Activated CD4-positive, alpha-beta memory T cell treated with anti-CD3 and anti-CD28 coated beads for 36 hours (primary cell): ENCODE measurements around the gene EOMES. TPM values are rescaled to one million over a fixed set of nuclear protein-coding genes. Genes with fewer than 3 reads are reported as not detected.
A peak's percentile ranks its signal among the peaks of the same experiment; 100 is the strongest.

ENCODE experiments used
- CTCF ChIA-PET: fragments of 350-600 bp; sonication (Branson Sonifier 250); formaldehyde crosslinking; loops from one replicate; lab custom pipeline; 2021; ENCODE audit warnings: antibody characterized with exemption, inconsistent platforms; lab: Charles Lee
- POLR2A ChIA-PET: fragments of 350-600 bp; sonication (Branson Sonifier 250); formaldehyde crosslinking; loops from one replicate; lab custom pipeline; 2021; ENCODE audit warnings: antibody characterized with exemption; lab: Charles Lee
- DNase-seq: peaks from one replicate; pipeline ENCODE4 v3.0.0-alpha.2; 2020
- H3K27ac Mint-ChIP-seq: one replicate; pipeline ENCODE4 v1.8.0; 2021; ENCODE audit warnings: mixed read lengths
- H3K27me3 Mint-ChIP-seq: one replicate; pipeline ENCODE4 v1.8.0; 2021; ENCODE audit warnings: mixed read lengths
- H3K36me3 Mint-ChIP-seq: one replicate; pipeline ENCODE4 v1.8.0; 2021; ENCODE audit warnings: mixed read lengths
- H3K4me1 Mint-ChIP-seq: one replicate; pipeline ENCODE4 v1.8.0; 2021; ENCODE audit warnings: low read depth, mixed read lengths
- H3K4me3 Mint-ChIP-seq: one replicate; pipeline ENCODE4 v1.8.0; 2021; ENCODE audit warnings: mild to moderate bottlenecking, mixed read lengths
- H3K9me3 Mint-ChIP-seq: one replicate; pipeline ENCODE4 v1.8.0; 2021; ENCODE audit warnings: mixed read lengths
- intact Hi-C: fragments of 100-400 bp; cut with micrococcal nuclease; formaldehyde crosslinking; loops from one replicate; pipeline ENCODE4 v1.15.1; 2023
- total RNA-seq, 2 experiments: library from RNA; stranded (reverse); gene quantifications; one replicate each; pipeline ENCODE4 v1.2.3, GENCODE V29; 2021

Gene EOMES
- total RNA-seq, 2 experiments from 2014 or later, result 1.4 to 1.5 TPM

GRCh38 chr3:27679691-27680090 lies 42.4 kb downstream of the EOMES start:
- intact Hi-C loops, result loop anchor here (2.0 to 5.0 kb wide), 3 partner anchors 49 to 212 kb away; no protein-coding TSS in a partner anchor
- POLR2A ChIA-PET, result no interaction called here
- H3K4me3 Mint-ChIP-seq, result no peak overlapping the region

GRCh38 chr3:27678234-27678633 lies 43.9 kb downstream of the EOMES start:
- Mint-ChIP-seq H3K36me3 (no peaks in the 10 kb centered on the region), H3K27ac (peak overlapping the region; percentile 30), H3K27me3 (no peaks in the 10 kb centered on the region), H3K4me1 (peaks cover 19% of the 10 kb centered on the region), H3K9me3 (no peaks in the 10 kb centered on the region), H3K4me3 (no peak overlapping the region)
- ChIA-PET CTCF (interaction anchor here (2.4 kb wide), 1 partner anchor 17 kb away, joined by 7 read pairs; no protein-coding TSS in a partner anchor), POLR2A (no interaction called here)
- no peak for DNase-seq
- intact Hi-C loops, result no loop called here

More at GRCh38 chr3:27679691-27680090, 42.4 kb downstream of the EOMES start:
- Mint-ChIP-seq H3K27me3 (no peaks in the 10 kb centered on the region), H3K9me3 (no peaks in the 10 kb centered on the region), H3K36me3 (no peaks in the 10 kb centered on the region), H3K4me1 (peaks cover 19% of the 10 kb centered on the region), H3K27ac (no peak overlapping the region)
- DNase-seq, result no peak
- CTCF ChIA-PET, result interaction anchor here (0.6 to 3.0 kb wide), 8 partner anchors 15 to 371 kb away, joined by 3 to 18 read pairs (median 4); partner anchors contain the start of gene NEK10

GRCh38 chr3:27677565-27677964 lies 44.6 kb downstream of the EOMES start:
- Mint-ChIP-seq H3K4me3 (no peak overlapping the region), H3K4me1 (peaks cover 19% of the 10 kb centered on the region), H3K27me3 (no peaks in the 10 kb centered on the region), H3K36me3 (no peaks in the 10 kb centered on the region), H3K9me3 (no peaks in the 10 kb centered on the region), H3K27ac (peak overlapping the region; percentile 30)
- no peak for DNase-seq
- intact Hi-C loops, result no loop called here
- CTCF ChIA-PET, result no interaction called here
- POLR2A ChIA-PET, result no interaction called here

- H3K27ac Mint-ChIP-seq, result no peak overlapping the region
- CTCF ChIA-PET, result interaction anchor here (0.9 to 1.4 kb wide), 2 partner anchors 317 to 377 kb away, joined by 3 to 4 read pairs; no protein-coding TSS in a partner anchor
- no peaks in the 10 kb centered on the region for H3K36me3 Mint-ChIP-seq
- H3K4me3 Mint-ChIP-seq, result no peak overlapping the region
- no peaks in the 10 kb centered on the region for H3K27me3 Mint-ChIP-seq
- peaks cover 9% of the 10 kb centered on the region for H3K4me1 Mint-ChIP-seq
- POLR2A ChIA-PET, result no interaction called here
- no peaks in the 10 kb centered on the region for H3K9me3 Mint-ChIP-seq
- no peak for DNase-seq
- intact Hi-C loops, result no loop called here
Observed at GRCh38 chr3:27675287-27675686, 46.8 kb downstream of the EOMES start.

- POLR2A ChIA-PET, result no interaction called here
- peaks cover 8% of the 10 kb centered on the region for H3K4me1 Mint-ChIP-seq
- no peaks in the 10 kb centered on the region for H3K27me3 Mint-ChIP-seq
- H3K9me3 Mint-ChIP-seq, result no peaks in the 10 kb centered on the region
- DNase-seq, result no peak
- H3K27ac Mint-ChIP-seq, result no peak overlapping the region
- CTCF ChIA-PET, result no interaction called here
- intact Hi-C loops, result no loop called here
- H3K4me3 Mint-ChIP-seq, result no peak overlapping the region
- H3K36me3 Mint-ChIP-seq, result no peaks in the 10 kb centered on the region
Observed at GRCh38 chr3:27673701-27674100, 48.4 kb downstream of the EOMES start.

GRCh38 chr3:27671101-27671500 lies 51.0 kb downstream of the EOMES start:
- Mint-ChIP-seq H3K4me1 (peaks cover 9% of the 10 kb centered on the region), H3K27ac (no peak overlapping the region), H3K4me3 (no peak overlapping the region), H3K9me3 (no peaks in the 10 kb centered on the region), H3K27me3 (no peaks in the 10 kb centered on the region), H3K36me3 (no peaks in the 10 kb centered on the region)
- intact Hi-C loops, result no loop called here
- no peak for DNase-seq
- POLR2A ChIA-PET, result no interaction called here
- CTCF ChIA-PET, result interaction anchor here (1.3 to 1.9 kb wide), 2 partner anchors 9 to 10 kb away, joined by 3 to 8 read pairs; no protein-coding TSS in a partner anchor

GRCh38 chr3:27670619-27671018 lies 51.5 kb downstream of the EOMES start:
- CTCF ChIA-PET, result interaction anchor here (1.3 to 1.9 kb wide), 2 partner anchors 9 to 11 kb away, joined by 3 to 8 read pairs; no protein-coding TSS in a partner anchor
- POLR2A ChIA-PET, result no interaction called here
- no peak for DNase-seq
- H3K9me3 Mint-ChIP-seq, result no peaks in the 10 kb centered on the region
- no peak overlapping the region for H3K4me3 Mint-ChIP-seq
- H3K27ac Mint-ChIP-seq, result no peak overlapping the region
- H3K4me1 Mint-ChIP-seq, result peaks cover 9% of the 10 kb centered on the region
- intact Hi-C loops, result no loop called here
- H3K27me3 Mint-ChIP-seq, result no peaks in the 10 kb centered on the region
- no peaks in the 10 kb centered on the region for H3K36me3 Mint-ChIP-seq

- Mint-ChIP-seq H3K4me1 (peaks cover 9% of the 10 kb centered on the region), H3K4me3 (no peak overlapping the region), H3K27me3 (no peaks in the 10 kb centered on the region), H3K9me3 (no peaks in the 10 kb centered on the region), H3K36me3 (no peaks in the 10 kb centered on the region), H3K27ac (no peak overlapping the region)
- ChIA-PET CTCF (interaction anchor here (1.1 to 1.2 kb wide), 2 partner anchors 11 to 12 kb away, joined by 3 to 4 read pairs; no protein-coding TSS in a partner anchor), POLR2A (no interaction called here)
- intact Hi-C loops, result no loop called here
- DNase-seq, result no peak
Observed at GRCh38 chr3:27669591-27669990, 52.5 kb downstream of the EOMES start.

GRCh38 chr3:27667751-27668150 lies 54.4 kb downstream of the EOMES start:
- Mint-ChIP-seq H3K36me3 (no peaks in the 10 kb centered on the region), H3K27me3 (no peaks in the 10 kb centered on the region), H3K4me1 (peaks cover 9% of the 10 kb centered on the region), H3K27ac (no peak overlapping the region), H3K4me3 (no peak overlapping the region), H3K9me3 (no peaks in the 10 kb centered on the region)
- intact Hi-C loops, result no loop called here
- no peak for DNase-seq
- CTCF ChIA-PET, result no interaction called here
- POLR2A ChIA-PET, result no interaction called here

- Mint-ChIP-seq H3K4me3 (no peak overlapping the region), H3K27ac (no peak overlapping the region), H3K36me3 (no peaks in the 10 kb centered on the region), H3K9me3 (no peaks in the 10 kb centered on the region), H3K4me1 (peaks cover 9% of the 10 kb centered on the region), H3K27me3 (no peaks in the 10 kb centered on the region)
- ChIA-PET CTCF (interaction anchor here (1.2 kb wide), 1 partner anchor 309 kb away, joined by 3 read pairs; no protein-coding TSS in a partner anchor), POLR2A (no interaction called here)
- peak; percentile 28 for DNase-seq
- intact Hi-C loops, result no loop called here
Observed at GRCh38 chr3:27666708-27667107, 55.4 kb downstream of the EOMES start.

- DNase-seq, result no peak
- Mint-ChIP-seq H3K36me3 (no peaks in the 10 kb centered on the region), H3K27me3 (no peaks in the 10 kb centered on the region), H3K4me1 (peaks cover 12% of the 10 kb centered on the region), H3K27ac (no peak overlapping the region), H3K4me3 (no peak overlapping the region), H3K9me3 (no peaks in the 10 kb centered on the region)
- ChIA-PET POLR2A (no interaction called here), CTCF (interaction anchor here (1.2 kb wide), 1 partner anchor 309 kb away, joined by 3 read pairs; no protein-coding TSS in a partner anchor)
- intact Hi-C loops, result no loop called here
Observed at GRCh38 chr3:27666272-27666671, 55.9 kb downstream of the EOMES start.
